HepG2 (cell line): ENCODE results near the gene SDR39U1. TPM values are rescaled to one million over a fixed set of nuclear protein-coding genes. Genes with fewer than 3 reads are reported as not detected.

Experiments used
- BHLHE40 ChIP-seq: IDR thresholded peaks from 2 replicates; pipeline ENCODE4 v1.6.1; 2011; ENCODE audit warnings: low read length, improper control_type of control experiment
- CENPX ChIP-seq: sonication (generic); formaldehyde crosslinking; IDR thresholded peaks from 2 replicates; pipeline ENCODE4 v1.9.0; 2021; ENCODE audit warnings: mild to moderate bottlenecking, missing genetic modification reagents, moderate library complexity
- ETS1 ChIP-seq: sonication (generic); formaldehyde crosslinking; IDR thresholded peaks from 2 replicates; pipeline ENCODE4 v1.4.0; 2020; ENCODE audit warnings: missing genetic modification reagents
- HOXA9 ChIP-seq: sonication (generic); formaldehyde crosslinking; IDR thresholded peaks from 2 replicates; pipeline ENCODE4 v1.8.1; 2022; ENCODE audit warnings: missing genetic modification reagents, mild to moderate bottlenecking, moderate library complexity, borderline replicate concordance
- NFATC3 ChIP-seq: sonication (generic); formaldehyde crosslinking; IDR thresholded peaks from 2 replicates; pipeline ENCODE4 v1.5.1; 2020; ENCODE audit warnings: mild to moderate bottlenecking, missing genetic modification reagents
- NFE2L2 ChIP-seq: fragments of 150-350 bp; IDR thresholded peaks from 2 replicates; pipeline ENCODE4 v1.6.1; 2014; ENCODE audit warnings: low read length
- RBAK ChIP-seq: sonication (generic); formaldehyde crosslinking; IDR thresholded peaks from 2 replicates; pipeline ENCODE4 v1.5.1; 2020; ENCODE audit warnings: mild to moderate bottlenecking, missing genetic modification reagents
- RBFOX2 ChIP-seq: fragments of 200-400 bp; formaldehyde crosslinking; IDR thresholded peaks from 2 replicates; pipeline ENCODE4 v1.6.1; 2017; ENCODE audit warnings: low read depth, mild to moderate bottlenecking, low read length
- THAP9 ChIP-seq: sonication (generic); formaldehyde crosslinking; IDR thresholded peaks from 2 replicates; pipeline ENCODE4; 2020; ENCODE audit warnings: missing genetic modification reagents, mild to moderate bottlenecking, borderline replicate concordance
- ZNF263 ChIP-seq: sonication (generic); formaldehyde crosslinking; IDR thresholded peaks from 2 replicates; pipeline ENCODE4 v1.4.0; 2020; ENCODE audit warnings: missing genetic modification reagents
- polyA plus RNA-seq, 8 experiments: library from polyadenylated mRNA; depleted of rRNA in 3 of 8; stranded (reverse) in 7 of 8; unstranded in 1 of 8; fragments of >200 nt; fragmentation: Illumina TruSeq in 4 of 8; extraction: Trizol in 4 of 8; gene quantifications; 2 replicates each; pipeline versions ENCODE4 v1.2.1 to v1.2.3, GENCODE V29; 2011 to 2016; ENCODE audit warnings: low read depth in 4 of 8, missing spikeins in 1 of 8, mixed read lengths in 1 of 8; ENCODE audit not compliant: insufficient read depth in 1 of 8
- total RNA-seq, 5 experiments: library from RNA; depleted of rRNA; stranded (reverse); fragments of >200 nt; fragmentation: Illumina TruSeq; extraction: Trizol; gene quantifications; 2 replicates each; pipeline ENCODE4 v1.2.3, GENCODE V29; 2016; ENCODE audit warnings: low read depth in 1 of 5
- TF ChIP-seq, protein P1 (sequence below): sonication (generic); formaldehyde crosslinking; IDR thresholded peaks from 2 replicates; pipeline ENCODE4 v1.9.0; 2021; ENCODE audit warnings: mild to moderate bottlenecking, missing genetic modification reagents
- TF ChIP-seq, protein P2 (sequence below), 2 experiments: IDR thresholded peaks; 2 replicates each; pipeline ENCODE4 v1.6.1; 2011 to 2012; ENCODE audit warnings: low read length in 2 of 2, borderline replicate concordance in 1 of 2, low read depth in 1 of 2, mild to moderate bottlenecking in 1 of 2, moderate library complexity in 1 of 2
- TF ChIP-seq, protein P3 (sequence below): IDR thresholded peaks from 2 replicates; pipeline ENCODE4 v1.6.1; 2016; ENCODE audit warnings: control low read depth

The SDR39U1 gene
- total and polyA plus RNA-seq, 2 of the 13 experiments (the other 11 are each of a cell fraction or from before 2014, with no cell fraction given), result 34.4 to 129 TPM

DNA sequence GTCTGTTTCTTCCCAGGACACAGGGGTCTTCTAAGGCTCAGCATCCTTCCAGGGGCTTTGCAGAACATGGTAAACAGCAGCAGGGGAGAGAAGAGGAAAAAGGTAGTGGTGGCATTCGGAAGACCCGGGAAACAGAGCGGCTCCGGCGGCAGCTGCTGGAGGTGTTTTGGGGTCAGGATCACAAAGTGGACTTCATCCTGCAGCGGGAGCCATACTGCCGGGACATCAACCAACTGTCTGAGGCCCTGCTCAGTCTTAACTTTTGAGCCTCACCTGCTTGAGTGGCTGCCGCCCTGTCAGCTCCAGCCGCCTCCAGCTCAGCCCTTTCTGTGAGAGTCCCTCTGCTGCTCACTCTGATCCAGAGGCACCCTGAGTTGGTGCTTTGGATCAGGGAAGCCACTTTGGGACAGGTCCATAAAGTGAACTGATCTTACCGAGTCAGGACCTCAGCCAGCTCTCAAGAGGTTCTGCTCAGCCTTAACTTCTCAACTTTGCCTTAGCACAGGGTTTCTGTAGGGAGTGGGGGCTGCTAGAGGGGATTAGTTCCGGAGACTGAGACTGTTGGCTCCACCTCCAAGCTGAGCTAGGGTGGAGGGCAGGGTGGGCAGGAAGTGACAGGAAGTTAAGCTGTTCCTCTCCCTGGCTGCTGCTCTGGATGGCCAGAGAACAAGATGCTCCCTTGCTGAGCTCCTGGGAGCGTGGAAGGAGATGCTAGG lies 5.4 kb downstream of the SDR39U1 start (continued):
- TF ChIP-seq, protein P1, sequence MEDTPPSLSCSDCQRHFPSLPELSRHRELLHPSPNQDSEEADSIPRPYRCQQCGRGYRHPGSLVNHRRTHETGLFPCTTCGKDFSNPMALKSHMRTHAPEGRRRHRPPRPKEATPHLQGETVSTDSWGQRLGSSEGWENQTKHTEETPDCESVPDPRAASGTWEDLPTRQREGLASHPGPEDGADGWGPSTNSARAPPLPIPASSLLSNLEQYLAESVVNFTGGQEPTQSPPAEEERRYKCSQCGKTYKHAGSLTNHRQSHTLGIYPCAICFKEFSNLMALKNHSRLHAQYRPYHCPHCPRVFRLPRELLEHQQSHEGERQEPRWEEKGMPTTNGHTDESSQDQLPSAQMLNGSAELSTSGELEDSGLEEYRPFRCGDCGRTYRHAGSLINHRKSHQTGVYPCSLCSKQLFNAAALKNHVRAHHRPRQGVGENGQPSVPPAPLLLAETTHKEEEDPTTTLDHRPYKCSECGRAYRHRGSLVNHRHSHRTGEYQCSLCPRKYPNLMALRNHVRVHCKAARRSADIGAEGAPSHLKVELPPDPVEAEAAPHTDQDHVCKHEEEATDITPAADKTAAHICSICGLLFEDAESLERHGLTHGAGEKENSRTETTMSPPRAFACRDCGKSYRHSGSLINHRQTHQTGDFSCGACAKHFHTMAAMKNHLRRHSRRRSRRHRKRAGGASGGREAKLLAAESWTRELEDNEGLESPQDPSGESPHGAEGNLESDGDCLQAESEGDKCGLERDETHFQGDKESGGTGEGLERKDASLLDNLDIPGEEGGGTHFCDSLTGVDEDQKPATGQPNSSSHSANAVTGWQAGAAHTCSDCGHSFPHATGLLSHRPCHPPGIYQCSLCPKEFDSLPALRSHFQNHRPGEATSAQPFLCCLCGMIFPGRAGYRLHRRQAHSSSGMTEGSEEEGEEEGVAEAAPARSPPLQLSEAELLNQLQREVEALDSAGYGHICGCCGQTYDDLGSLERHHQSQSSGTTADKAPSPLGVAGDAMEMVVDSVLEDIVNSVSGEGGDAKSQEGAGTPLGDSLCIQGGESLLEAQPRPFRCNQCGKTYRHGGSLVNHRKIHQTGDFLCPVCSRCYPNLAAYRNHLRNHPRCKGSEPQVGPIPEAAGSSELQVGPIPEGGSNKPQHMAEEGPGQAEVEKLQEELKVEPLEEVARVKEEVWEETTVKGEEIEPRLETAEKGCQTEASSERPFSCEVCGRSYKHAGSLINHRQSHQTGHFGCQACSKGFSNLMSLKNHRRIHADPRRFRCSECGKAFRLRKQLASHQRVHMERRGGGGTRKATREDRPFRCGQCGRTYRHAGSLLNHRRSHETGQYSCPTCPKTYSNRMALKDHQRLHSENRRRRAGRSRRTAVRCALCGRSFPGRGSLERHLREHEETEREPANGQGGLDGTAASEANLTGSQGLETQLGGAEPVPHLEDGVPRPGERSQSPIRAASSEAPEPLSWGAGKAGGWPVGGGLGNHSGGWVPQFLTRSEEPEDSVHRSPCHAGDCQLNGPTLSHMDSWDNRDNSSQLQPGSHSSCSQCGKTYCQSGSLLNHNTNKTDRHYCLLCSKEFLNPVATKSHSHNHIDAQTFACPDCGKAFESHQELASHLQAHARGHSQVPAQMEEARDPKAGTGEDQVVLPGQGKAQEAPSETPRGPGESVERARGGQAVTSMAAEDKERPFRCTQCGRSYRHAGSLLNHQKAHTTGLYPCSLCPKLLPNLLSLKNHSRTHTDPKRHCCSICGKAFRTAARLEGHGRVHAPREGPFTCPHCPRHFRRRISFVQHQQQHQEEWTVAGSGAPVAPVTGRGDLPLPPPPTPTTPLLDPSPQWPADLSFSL (CRISPR knock-in tag), result no peak
- no peak for TF ChIP-seq CENPX (CRISPR knock-in tag)
- TF ChIP-seq, protein P2, sequence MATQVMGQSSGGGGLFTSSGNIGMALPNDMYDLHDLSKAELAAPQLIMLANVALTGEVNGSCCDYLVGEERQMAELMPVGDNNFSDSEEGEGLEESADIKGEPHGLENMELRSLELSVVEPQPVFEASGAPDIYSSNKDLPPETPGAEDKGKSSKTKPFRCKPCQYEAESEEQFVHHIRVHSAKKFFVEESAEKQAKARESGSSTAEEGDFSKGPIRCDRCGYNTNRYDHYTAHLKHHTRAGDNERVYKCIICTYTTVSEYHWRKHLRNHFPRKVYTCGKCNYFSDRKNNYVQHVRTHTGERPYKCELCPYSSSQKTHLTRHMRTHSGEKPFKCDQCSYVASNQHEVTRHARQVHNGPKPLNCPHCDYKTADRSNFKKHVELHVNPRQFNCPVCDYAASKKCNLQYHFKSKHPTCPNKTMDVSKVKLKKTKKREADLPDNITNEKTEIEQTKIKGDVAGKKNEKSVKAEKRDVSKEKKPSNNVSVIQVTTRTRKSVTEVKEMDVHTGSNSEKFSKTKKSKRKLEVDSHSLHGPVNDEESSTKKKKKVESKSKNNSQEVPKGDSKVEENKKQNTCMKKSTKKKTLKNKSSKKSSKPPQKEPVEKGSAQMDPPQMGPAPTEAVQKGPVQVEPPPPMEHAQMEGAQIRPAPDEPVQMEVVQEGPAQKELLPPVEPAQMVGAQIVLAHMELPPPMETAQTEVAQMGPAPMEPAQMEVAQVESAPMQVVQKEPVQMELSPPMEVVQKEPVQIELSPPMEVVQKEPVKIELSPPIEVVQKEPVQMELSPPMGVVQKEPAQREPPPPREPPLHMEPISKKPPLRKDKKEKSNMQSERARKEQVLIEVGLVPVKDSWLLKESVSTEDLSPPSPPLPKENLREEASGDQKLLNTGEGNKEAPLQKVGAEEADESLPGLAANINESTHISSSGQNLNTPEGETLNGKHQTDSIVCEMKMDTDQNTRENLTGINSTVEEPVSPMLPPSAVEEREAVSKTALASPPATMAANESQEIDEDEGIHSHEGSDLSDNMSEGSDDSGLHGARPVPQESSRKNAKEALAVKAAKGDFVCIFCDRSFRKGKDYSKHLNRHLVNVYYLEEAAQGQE (IDR thresholded peaks at IDR 0.05; ENCODE audit: borderline replicate concordance in 1 of 2, low read depth in 1 of 2, low read length in 2 of 2), result no peak
- TF ChIP-seq NFE2L2, result no peak
- TF ChIP-seq ETS1, result no peak
- TF ChIP-seq HOXA9, result no peak
- TF ChIP-seq THAP9, result no peak
- TF ChIP-seq NFATC3 (CRISPR knock-in tag), result no peak
- TF ChIP-seq, protein P3, sequence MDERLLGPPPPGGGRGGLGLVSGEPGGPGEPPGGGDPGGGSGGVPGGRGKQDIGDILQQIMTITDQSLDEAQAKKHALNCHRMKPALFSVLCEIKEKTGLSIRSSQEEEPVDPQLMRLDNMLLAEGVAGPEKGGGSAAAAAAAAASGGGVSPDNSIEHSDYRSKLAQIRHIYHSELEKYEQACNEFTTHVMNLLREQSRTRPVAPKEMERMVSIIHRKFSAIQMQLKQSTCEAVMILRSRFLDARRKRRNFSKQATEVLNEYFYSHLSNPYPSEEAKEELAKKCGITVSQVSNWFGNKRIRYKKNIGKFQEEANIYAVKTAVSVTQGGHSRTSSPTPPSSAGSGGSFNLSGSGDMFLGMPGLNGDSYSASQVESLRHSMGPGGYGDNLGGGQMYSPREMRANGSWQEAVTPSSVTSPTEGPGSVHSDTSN (CRISPR knock-in tag), result no peak
- TF ChIP-seq RBAK (CRISPR knock-in tag), result no peak
- no peak for TF ChIP-seq ZNF263 (CRISPR knock-in tag)
- no peak for TF ChIP-seq RBFOX2
- TF ChIP-seq BHLHE40, result no peak
